T-helper 2 cell (primary cell): ENCODE measurements around the gene CD44.

Experiments used
- DNase-seq, 5 experiments: peaks; one replicate each; pipeline versions ENCODE4 v3.0.0 to v3.0.0-alpha.2; 2012 to 2022

CD44 gene

DNA sequence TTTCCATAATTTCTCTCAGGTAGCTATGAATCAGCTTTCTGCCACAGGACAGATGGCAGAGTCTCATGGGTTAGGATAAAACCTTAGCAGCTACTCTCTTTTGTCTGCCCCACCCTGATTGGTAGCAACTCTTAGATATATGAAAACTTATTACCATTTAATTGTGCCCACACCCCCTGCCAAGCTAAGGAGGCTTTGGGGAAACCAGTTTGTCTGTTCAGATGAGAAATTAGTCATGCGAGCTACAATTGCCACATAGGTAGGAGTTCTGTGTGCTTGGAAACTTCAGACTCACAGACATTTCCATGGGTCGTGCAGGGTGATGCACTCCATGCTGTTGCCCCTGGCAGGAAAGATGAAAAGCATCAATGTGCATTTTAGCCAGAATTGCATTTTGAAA is 39.9 kb downstream of the CD44 start:
- DNase-seq: peak in 2 of 5 experiments; percentile 18 to 76

DNA sequence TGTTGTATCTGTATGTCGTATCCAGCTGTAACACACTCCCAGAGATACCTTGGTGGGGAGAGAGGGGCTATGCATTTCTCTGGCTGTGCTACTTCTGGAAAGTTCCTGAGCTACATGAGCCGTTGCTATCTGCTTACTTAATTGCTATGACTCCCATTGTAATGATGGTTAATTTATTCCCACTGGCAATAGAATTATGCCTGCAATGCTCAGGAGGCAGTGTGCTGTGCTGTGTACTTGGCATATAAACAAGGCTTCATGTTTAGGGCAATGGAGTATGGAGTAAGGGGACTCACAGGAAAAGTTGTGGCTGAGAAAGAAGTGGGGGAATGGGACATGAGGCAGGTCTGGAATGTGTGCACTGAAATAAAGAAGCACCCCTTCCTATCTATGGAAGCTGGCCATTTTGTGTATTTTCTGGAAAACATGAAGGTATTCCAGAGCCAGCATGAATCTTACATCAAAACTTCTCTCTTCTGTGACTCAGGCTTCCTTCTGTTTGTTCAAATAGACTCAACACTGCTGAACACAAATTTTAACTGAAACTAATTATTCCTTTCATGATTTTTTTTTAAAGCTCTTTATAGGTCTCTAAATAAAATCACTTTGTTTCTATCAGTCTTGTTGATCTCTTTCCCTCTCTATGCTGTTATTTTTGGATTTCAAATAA is 40.6 kb downstream of the CD44 start:
- no peak for DNase-seq

DNA sequence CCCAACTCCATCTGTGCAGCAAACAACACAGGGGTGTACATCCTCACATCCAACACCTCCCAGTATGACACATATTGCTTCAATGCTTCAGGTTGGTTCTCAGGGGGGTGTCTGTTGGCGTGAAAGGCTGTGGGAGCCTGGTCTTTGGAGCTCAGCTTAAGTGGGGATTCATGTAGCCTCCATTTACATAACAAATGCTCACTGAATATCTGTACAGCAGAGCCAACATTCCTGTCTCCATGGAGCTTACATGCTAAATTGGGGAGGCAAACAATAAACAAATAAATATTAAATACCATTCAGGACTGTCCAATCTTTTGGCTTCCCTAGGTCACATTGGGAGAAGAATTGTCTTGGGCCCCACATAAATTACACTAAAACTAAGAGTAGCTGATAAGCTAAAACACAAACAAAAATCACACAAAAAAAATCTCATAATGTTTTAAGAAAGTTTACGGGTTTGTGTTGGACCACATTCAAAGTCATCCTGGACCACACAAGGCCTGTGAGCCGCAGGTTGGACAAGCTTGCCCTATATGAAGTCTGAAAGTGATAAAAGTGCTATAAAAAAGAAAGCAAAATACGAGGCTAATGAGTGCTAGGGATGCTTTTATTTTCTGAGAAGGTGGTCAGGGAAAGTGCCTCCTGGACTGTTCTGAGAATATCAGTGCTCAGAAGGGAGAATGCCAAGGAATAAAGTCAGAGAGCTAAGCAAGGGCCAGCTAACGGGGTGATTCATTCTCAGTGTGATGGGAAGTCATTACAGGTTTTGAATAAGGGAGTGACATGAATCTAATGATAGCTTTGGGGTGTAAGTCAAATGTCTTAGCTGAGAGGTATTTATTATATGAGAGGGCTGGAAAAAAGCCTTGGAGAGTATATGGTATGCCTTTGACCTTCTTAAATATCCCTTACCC is 41.6 kb downstream of the CD44 start:
- DNase-seq: no peak

DNA sequence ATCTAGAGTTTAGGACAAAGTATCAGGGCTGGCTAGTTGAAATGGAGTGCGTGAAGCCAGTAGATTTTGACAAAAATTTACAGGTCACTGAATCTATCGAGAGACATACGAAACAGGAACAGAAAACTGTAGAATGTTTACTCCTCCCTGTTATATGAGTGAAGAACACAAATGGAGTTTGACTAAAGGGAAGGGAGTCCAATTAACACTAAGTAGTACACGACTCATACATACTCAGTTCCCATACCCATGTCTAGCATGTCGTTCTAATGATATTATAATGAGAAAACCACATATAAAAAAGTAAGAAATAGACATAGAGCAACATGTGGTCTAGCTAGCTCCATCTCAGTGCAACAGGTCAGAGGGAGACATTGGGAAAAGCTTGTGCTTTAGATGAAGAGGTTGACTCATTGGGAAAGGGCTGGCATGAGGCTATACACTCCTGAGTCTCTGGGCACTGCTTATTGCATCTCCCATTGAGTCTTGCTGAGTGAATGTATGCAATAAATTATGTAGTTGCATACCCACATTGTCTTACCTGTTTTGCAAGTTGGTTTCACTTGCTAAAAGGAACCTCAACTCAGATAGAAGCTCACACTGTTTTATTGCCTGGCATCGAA is 43.5 kb downstream of the CD44 start:
- DNase-seq: peak in 1 of 5 experiments; percentile 47

DNA sequence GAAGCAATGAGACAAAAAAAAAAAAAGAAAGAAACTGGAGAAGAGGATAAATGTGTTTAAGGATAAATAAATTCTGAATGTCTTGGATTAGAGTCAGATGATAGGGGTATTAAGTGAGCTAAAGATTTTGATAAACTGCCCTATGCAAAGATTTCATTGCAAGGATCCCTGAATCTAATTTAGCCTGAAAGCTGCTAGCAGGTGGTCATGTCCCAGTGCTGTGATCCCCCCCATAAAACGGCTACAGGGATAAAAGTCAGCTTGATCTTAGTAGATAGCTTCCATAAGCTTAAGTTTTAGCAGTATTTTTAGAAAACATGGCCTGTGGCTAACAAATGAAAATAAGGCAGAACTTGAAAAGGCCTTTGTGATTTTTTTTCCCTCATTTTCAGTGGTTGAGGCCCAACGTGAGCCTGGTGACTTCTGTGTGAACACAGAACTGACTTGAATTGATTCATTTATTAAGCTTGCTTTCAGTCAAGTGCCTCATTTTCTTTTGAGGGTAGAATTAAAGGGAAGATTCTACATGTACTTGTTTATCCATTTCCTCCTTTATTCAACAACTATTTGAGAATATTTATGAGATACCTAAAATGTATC is 44.5 kb downstream of the CD44 start:
- no peak for DNase-seq

DNA sequence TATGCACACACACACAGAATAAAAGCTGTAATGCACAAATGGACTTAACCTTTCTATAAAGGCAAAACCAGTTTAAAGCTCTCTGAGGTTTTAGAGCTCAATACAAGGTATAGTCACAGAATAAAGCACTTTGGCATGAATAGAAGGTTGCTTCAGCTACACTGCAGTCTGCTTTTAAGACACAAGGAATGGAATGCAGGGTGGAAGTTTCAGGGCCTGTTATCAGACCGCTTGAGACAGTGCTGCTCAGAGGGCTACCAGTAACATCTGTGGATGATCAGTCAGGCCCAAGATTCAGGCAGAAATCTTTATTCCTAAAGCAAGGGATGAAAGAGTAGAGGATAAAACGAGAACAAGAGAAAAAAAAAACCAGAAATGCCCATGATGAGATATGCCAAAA is 46.7 kb downstream of the CD44 start:
- no peak for DNase-seq

DNA sequence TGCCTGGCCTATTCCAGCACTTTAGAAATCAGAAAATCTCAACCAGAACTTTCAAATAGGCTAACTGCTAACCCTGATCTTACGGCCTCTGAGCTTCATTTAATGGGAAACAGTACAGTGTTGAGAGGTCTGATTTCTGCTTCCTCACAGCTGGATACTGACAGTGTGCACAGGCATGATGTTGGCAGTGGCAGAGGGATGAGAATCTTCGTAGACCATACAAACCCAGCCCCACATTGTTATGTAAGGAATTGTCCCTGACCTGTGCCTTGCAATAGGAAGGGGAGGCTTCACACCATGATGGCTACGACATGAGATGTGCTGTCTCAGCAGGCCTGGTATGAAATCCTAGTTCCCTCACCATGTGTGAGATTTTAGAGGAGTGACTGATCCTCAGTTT is 49.0 kb downstream of the CD44 start:
- no peak for DNase-seq

DNA sequence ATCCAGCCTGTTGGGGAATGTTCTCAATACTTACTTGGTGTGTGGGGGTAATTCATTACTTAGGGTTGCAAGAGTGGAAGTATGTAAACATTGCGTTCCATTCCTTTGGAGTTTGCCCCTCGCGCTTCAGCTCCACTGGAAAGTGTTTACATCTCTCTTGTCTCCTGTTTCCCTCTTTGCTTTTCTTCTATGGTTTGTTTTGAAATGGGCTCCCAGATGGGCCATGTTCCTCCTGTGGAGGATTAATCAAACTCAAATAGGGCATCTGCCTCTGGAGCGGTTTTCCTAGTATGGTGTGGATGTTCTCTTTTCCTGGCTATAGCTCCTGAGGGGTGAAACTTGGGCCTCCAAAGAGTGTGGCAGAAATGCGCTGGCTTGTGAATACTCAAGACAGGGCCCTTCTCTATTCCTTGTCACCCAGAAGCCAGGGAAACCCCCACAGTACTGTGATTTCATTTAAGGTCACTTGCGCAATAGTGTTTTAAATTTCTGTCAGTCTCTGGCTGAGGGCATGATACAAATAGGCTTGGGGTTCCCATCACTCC is 51.9 kb downstream of the CD44 start:
- DNase-seq: no peak

DNA sequence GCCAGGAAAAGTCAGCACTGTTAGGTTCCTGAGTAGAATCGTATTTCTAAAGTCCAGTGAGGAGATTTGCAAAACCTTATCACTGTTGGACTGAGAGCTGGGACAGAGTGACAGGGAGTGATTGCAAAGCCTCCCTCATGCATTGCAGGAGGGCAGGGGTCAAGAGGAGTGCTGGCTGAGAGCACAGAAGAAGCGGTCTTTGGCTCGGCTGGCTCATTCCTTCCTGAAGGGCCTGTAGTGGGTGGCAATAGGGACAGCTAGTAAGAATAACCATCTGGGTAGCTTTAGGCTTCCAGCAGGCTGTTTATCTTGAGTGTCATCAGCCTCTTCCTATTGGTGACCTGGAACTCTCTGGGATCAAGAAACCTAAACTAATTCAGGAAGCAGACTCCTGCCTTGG is 53.4 kb downstream of the CD44 start:
- DNase-seq: no peak

DNA sequence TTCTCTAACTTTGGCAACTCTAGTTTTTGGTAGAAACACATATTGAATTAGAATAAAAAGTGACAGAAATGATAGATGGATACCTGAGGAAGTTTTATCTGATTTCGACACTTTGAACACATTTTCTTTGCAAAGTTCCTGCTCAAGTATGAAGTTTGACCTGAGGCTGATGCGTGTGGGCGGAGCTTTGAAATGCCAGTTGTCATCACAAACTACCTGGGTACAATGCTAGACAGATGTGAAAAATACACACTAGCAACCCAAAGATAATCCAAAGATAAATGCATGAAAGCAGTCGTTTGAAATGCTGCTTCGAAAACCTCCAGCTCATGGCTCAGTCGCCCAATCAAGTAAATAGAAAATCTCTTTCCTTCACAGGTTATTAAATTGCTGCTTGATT is 54.8 kb downstream of the CD44 start:
- DNase-seq: no peak

DNA sequence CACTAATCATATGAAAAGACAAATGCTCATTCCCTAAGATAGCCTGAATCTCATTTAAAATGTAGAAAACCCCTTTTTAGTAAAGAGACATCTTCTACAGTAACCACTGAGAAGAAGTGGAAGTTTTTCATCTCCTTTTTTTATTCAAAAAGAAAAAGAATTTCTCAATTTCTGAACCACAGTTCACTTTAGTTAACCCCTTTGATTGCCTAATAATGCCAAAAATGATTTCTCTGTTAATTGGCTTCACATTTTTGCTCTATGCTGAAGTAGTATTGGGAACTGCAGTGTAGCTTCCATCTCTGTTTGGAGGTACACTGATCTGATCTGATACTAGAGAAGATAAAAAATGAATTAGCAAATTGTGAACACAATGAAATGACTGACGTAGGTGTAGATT is 58.3 kb downstream of the CD44 start:
- no peak for DNase-seq

DNA sequence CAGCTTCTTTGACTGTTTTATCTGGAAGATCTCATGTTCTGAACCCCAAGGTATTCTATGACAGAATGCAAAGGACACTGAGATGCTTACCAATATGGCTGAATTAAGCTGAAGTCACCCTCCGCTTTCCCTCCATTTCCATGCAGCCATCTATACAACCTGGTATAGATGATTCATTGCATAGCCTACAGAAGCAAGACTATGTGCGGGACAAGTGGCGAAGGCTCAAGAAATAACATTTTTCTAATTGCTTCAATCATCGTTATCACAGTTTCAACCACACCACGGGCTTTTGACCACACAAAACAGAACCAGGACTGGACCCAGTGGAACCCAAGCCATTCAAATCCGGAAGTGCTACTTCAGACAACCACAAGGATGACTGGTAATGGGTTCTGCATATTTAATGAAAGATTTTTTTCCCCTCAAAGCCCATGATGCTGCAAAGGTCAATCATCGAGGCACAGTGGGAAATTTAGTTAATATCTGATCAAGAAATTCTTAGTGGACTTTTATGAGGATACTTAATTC is 61.9 kb downstream of the CD44 start:
- no peak for DNase-seq

DNA sequence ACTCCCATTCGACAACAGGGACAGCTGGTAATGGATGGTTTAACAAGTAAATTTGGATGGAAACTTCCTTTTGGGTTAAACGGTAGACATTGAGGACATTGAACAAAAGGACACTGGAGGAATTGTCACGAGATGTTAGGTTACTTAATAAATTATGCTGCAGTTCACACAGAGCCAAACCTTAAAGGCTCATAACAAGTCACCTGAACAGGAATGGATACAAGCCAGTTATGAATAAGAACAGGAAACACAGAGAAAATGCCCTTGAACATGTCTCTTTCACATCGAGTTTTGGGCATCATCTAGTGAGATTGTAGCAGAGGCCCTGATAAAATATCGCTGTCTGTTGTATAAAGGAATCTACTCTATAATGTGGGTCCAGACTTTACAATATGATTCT is 65.6 kb downstream of the CD44 start:
- no peak for DNase-seq

DNA sequence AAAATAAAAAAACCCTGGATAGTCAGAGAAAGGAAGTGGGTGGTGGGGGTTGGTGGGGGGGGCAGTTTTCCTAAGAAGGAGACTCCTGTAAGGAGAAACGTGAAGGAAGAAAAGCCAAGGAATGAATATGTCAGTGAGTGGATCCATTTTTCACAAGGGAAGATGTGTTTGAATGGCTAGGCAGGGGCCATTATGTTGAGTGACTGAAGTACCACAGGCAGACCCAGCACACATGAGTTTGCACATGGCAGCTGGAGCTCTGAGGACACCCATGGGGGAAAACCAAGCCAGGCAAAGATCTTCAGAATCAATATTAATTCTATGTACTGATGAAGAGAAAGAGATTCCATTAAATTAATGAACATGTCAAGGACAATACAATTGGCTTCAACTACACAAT is 67.6 kb downstream of the CD44 start:
- DNase-seq: no peak

DNA sequence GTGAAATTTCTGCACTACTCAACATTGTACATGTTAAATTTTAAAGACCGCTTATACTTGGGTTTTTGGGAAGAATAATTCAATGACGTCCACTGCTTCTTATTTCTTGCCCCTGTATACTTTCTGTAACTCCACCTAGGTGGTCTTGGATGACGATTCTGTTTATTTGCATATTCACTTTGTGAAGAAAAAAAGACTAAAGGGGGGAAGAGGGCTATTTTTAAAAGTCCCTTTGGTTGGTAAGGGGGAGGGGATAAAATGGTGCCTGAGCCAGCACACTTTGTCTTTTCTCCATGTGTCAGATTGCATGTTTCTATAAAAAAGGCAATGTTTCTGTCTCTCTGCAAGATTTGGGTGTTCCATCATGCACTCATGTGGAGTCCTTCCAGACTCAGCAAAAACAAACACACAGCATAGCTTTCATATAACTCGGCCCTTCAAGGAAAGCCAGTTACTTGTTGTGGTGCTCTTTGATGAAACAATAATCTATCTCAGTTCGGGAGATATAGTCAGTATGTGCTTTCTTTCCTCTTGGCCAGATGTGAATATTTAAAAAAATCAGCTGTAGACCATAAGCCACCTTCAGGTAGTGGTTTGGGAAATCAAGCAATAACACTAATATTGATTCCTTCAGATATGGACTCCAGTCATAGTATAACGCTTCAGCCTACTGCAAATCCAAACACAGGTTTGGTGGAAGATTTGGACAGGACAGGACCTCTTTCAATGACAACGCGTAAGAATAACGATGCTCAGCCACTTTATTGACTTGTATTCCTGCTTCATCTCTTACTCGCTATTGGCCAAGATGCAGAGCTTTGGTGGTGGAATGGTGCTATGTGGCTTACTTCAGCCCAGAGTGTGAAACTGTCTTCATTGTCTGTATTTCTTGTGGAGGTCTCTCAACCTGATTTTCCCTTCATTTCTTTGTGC is 68.8 kb downstream of the CD44 start:
- DNase-seq: no peak

DNA sequence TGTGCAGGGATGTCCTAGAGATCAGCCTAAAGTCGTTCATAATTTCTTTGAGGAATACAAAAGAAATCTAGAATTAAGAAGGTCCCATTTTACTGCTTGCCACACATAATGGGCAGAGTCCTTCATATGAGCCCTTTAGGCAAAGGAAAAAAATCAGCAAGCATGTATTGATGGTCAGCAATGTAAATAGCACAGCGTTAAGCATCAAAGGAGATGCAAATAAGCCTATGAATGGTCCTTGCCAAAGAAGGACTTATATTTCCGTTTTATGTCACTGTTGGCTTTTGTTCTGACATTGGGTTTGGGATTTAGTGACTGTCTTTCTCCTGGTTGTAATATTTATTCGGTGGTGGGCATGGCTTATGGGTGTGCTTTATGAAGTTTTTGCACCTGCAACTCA is 69.8 kb downstream of the CD44 start:
- no peak for DNase-seq

DNA sequence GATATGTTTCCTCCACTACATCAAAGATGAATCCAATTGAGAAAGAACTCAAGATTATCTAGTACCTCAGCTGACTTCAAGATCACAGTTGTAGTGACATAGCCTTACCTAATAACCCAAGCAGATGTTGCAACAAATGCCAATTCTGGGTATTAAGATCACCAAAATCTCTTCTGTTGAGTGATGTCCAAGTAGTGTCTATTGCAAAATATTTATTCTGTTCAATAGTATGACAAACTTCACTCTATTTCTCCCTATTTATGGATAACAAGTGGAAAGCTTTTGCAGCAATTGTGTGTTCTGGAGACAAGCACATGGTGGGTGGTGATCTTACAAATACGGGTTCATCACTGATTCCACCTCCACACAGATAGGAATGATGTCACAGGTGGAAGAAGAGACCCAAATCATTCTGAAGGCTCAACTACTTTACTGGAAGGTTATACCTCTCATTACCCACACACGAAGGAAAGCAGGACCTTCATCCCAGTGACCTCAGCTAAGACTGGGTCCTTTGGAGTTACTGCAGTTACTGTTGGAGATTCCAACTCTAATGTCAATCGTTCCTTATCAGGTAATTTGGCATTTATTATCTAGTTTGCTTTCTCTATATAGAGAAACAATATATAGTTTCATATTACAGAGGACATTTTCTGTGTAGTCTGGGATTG is 72.0 kb downstream of the CD44 start:
- no peak for DNase-seq

DNA sequence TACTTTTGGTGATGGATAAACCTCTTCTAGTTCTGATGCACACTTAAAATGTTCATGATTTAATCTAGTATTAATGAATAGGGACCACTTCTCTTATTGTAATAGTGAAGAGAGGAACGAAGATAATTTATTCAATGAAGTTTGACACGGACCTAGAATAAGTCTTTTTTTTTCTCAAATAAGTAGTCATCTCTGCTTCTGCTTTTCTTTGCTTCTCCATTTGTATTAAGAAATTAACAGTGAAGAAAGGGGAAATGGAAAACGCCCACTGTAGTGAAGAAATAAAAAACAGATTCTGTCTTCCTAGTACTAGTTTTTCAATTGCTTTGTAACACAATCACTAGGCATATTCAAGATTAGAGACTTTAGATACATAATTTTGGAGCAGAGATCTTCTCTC is 73.0 kb downstream of the CD44 start:
- no peak for DNase-seq

DNA sequence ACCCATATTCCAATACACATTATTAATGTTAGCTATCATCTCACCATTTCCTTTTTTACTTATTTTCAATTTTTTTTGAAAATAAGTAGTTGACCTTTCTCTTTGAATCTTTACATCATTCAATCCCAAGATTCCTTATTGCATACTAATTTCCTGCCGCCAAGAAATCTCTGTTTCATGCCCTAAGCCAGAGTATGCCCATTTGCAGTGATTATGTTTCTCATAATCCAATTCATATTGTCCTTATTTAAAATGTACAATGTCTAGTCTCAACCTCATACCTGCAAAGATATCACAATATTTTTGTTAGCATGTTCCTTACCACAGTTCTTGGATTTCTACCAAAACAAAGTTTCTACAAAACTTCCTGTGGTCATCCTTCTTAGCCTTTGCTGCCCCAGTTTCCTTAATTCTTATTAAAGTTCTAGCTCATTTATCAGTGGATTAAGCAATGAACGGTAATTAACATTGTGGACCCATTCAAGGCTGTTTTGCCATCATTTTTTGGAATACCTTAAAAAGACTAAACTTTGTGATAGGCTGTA is 75.3 kb downstream of the CD44 start:
- no peak for DNase-seq

DNA sequence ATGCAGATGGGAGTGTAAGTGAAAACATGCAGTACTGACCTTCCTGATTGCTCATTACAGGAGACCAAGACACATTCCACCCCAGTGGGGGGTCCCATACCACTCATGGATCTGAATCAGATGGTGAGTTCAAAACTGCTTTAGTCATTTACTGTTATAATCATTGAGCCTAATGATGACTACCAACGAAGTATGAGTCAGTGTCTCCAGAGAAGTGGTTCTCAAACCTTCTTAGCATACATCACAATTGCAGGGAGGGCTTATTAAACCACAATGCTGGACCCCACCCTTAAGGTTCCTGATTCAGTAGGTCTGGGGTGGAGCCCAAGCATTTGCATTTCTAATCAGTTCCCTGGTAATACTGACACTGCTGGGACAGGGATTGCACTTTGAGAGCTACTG is 75.8 kb downstream of the CD44 start:
- DNase-seq: peak in 1 of 5 experiments; percentile 44

DNA sequence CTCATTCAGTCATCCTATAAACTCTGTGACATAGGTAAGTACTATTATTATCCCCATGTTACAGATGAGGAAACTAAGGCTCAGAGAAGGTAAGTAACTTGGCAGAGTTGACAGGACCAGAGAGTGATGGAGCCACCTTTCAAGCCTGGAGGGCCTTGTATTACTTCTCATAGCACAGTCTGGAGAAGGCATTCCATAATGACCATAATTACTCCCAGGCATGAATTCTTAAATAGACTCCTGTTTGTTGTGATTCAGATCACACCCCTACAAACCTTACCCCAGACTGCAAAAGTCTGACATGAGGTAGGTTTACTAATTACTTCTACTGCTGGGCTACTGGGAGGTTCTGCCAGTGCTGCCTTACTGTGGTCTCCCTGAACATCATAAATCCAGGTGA is 77.0 kb downstream of the CD44 start:
- no peak for DNase-seq
